SK-N-SH treated with all-trans-retinoic acid at 6 μM for 48 hours (cell line): ENCODE results near the gene PTPRN2.
"Not testable (repeated sequence)": the region's sequence is repeated elsewhere in the genome, so short reads cannot be mapped to it uniquely, and the experiment has no call there.

Source experiments
- ATAC-seq: fragments of 200-7000 bp; cut with Tn5 transposase; 3 replicates; pipeline ENCODE4 v1.9.1; 2020; ENCODE audit warnings: mild to moderate bottlenecking, moderate library complexity
- ARNTL ChIP-seq: fragments of 450-650 bp; formaldehyde crosslinking; IDR thresholded peaks from 2 replicates; pipeline ENCODE4 v1.5.0; 2020; ENCODE audit warnings: low read depth, mild to moderate bottlenecking, moderate library complexity, borderline replicate concordance
- BACH2 ChIP-seq: fragments of 250-450 bp; sonication (Bioruptor Pico); IDR thresholded peaks from 2 replicates; pipeline ENCODE4 v1.9.0; 2021; ENCODE audit warnings: mild to moderate bottlenecking, borderline replicate concordance
- CSDC2 ChIP-seq: fragments of 250-450 bp; sonication (Bioruptor Pico); IDR thresholded peaks from 2 replicates; pipeline ENCODE4 v1.5.0; 2020; ENCODE audit warnings: mild to moderate bottlenecking, moderate library complexity
- ESRRG ChIP-seq: fragments of 250-450 bp; sonication (Bioruptor Pico); IDR thresholded peaks from 2 replicates; pipeline ENCODE4 v1.6.1; 2021; ENCODE audit warnings: mild to moderate bottlenecking
- GLIS3 ChIP-seq: fragments of 250-450 bp; sonication (Bioruptor Pico); IDR thresholded peaks from 2 replicates; pipeline ENCODE4 v1.5.0; 2020; ENCODE audit warnings: mild to moderate bottlenecking, moderate library complexity
- ISL1 ChIP-seq: fragments of 250-450 bp; sonication (Bioruptor Pico); IDR thresholded peaks from 2 replicates; pipeline ENCODE4 v2.1.2; 2022; ENCODE audit warnings: mild to moderate bottlenecking, moderate library complexity
- OSR1 ChIP-seq: fragments of 250-450 bp; sonication (Bioruptor Pico); IDR thresholded peaks from 2 replicates; pipeline ENCODE4 v1.8.0; 2022; ENCODE audit warnings: moderate library complexity, mild to moderate bottlenecking, inconsistent platforms
- PATZ1 ChIP-seq: fragments of 250-450 bp; sonication (Bioruptor Pico); IDR thresholded peaks from 2 replicates; pipeline ENCODE4 v1.8.0; 2020; ENCODE audit warnings: mild to moderate bottlenecking, moderate library complexity, borderline replicate concordance
- RARB ChIP-seq: fragments of 250-450 bp; sonication (Bioruptor Pico); IDR thresholded peaks from 2 replicates; pipeline ENCODE4 v1.8.0; 2021; ENCODE audit warnings: mild to moderate bottlenecking, moderate library complexity
- SNAI2 ChIP-seq: fragments of 250-450 bp; sonication (Bioruptor Pico); IDR thresholded peaks from 2 replicates; pipeline ENCODE4 v1.5.0; 2020; ENCODE audit warnings: mild to moderate bottlenecking, moderate library complexity
- TCF4 ChIP-seq: fragments of 250-450 bp; sonication (Bioruptor Pico); IDR thresholded peaks from 2 replicates; pipeline ENCODE4 v1.8.0; 2021; ENCODE audit warnings: mild to moderate bottlenecking, moderate library complexity, borderline replicate concordance
- TSHZ2 ChIP-seq: fragments of 250-450 bp; sonication (Bioruptor Pico); IDR thresholded peaks from 2 replicates; pipeline ENCODE4 v1.5.0; 2020; ENCODE audit warnings: mild to moderate bottlenecking, moderate library complexity
- ZC3H10 ChIP-seq: fragments of 250-450 bp; sonication (Bioruptor Pico); IDR thresholded peaks from 2 replicates; pipeline ENCODE4 v1.5.1; 2021; ENCODE audit warnings: mild to moderate bottlenecking, moderate library complexity
- ZFP3 ChIP-seq: fragments of 250-450 bp; sonication (Bioruptor Pico); IDR thresholded peaks from 2 replicates; pipeline ENCODE4 v1.5.0; 2020; ENCODE audit warnings: mild to moderate bottlenecking, moderate library complexity
- ZFP30 ChIP-seq: fragments of 450-650 bp; formaldehyde crosslinking; IDR thresholded peaks from 2 replicates; pipeline ENCODE4 v1.5.0; 2022; ENCODE audit warnings: mild to moderate bottlenecking, moderate library complexity
- ZNF70 ChIP-seq: fragments of 450-650 bp; formaldehyde crosslinking; IDR thresholded peaks from 2 replicates; pipeline ENCODE4 v1.5.0; 2020; ENCODE audit warnings: mild to moderate bottlenecking, moderate library complexity
- TF ChIP-seq, protein P1 (sequence below): fragments of 250-450 bp; sonication (Bioruptor Pico); IDR thresholded peaks from 2 replicates; pipeline ENCODE4 v1.5.1; 2021; ENCODE audit warnings: mild to moderate bottlenecking, moderate library complexity
- TF ChIP-seq, protein P2 (sequence below): fragments of 250-450 bp; sonication (Bioruptor Pico); IDR thresholded peaks from 2 replicates; pipeline ENCODE4 v1.5.1; 2020; ENCODE audit warnings: low read depth, mild to moderate bottlenecking, moderate library complexity

PTPRN2 gene

GRCh38 chr7:157937406-157937805, 650.2 kb downstream of the PTPRN2 start (continued):
- TF ChIP-seq, protein P1, sequence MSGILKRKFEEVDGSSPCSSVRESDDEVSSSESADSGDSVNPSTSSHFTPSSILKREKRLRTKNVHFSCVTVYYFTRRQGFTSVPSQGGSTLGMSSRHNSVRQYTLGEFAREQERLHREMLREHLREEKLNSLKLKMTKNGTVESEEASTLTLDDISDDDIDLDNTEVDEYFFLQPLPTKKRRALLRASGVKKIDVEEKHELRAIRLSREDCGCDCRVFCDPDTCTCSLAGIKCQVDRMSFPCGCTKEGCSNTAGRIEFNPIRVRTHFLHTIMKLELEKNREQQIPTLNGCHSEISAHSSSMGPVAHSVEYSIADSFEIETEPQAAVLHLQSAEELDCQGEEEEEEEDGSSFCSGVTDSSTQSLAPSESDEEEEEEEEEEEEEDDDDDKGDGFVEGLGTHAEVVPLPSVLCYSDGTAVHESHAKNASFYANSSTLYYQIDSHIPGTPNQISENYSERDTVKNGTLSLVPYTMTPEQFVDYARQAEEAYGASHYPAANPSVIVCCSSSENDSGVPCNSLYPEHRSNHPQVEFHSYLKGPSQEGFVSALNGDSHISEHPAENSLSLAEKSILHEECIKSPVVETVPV = no peak
- TF ChIP-seq ARNTL (CRISPR knock-in tag) = no peak
- no peak for TF ChIP-seq TCF4
- no peak for TF ChIP-seq ZFP30 (CRISPR knock-in tag)
- no peak for TF ChIP-seq PATZ1 (CRISPR knock-in tag)
- TF ChIP-seq ZNF70 = no peak
- TF ChIP-seq CSDC2 (CRISPR knock-in tag) = no peak
- no peak for TF ChIP-seq ESRRG (CRISPR knock-in tag)
- TF ChIP-seq, all 23 proteins: peak for 0

DNA sequence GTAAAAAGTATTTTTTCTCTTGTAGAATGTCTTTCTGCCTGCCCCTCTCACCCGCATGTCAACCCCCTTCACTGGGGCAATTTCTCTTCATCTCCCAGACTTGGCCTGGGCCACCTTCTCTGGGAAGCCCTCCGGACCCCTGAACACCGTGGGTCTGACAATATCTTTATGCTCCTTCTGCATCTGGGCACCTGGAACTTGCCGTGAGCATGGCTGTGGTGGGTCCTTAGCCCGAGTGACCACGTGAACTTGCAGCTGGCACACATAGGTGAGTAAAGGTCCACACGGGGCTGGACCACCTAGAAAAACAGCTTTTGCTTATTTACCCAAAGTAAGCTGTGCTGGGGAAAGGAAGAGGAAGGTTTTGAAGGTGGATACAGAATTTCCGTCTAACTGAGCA, 650.6 kb downstream of the PTPRN2 start:
- no peak for ATAC-seq
- TF ChIP-seq ARNTL (CRISPR knock-in tag) (no peak), OSR1 (CRISPR knock-in tag) (no peak), ISL1 (CRISPR knock-in tag) (no peak), ZFP3 (CRISPR knock-in tag) (no peak), ZFP30 (CRISPR knock-in tag) (no peak), TSHZ2 (CRISPR knock-in tag) (no peak), SNAI2 (CRISPR knock-in tag) (no peak), GLIS3 (no peak)
- TF ChIP-seq, protein P2, sequence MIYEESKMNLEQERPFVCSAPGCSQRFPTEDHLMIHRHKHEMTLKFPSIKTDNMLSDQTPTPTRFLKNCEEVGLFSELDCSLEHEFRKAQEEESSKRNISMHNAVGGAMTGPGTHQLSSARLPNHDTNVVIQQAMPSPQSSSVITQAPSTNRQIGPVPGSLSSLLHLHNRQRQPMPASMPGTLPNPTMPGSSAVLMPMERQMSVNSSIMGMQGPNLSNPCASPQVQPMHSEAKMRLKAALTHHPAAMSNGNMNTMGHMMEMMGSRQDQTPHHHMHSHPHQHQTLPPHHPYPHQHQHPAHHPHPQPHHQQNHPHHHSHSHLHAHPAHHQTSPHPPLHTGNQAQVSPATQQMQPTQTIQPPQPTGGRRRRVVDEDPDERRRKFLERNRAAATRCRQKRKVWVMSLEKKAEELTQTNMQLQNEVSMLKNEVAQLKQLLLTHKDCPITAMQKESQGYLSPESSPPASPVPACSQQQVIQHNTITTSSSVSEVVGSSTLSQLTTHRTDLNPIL (CRISPR knock-in tag) = no peak

DNA sequence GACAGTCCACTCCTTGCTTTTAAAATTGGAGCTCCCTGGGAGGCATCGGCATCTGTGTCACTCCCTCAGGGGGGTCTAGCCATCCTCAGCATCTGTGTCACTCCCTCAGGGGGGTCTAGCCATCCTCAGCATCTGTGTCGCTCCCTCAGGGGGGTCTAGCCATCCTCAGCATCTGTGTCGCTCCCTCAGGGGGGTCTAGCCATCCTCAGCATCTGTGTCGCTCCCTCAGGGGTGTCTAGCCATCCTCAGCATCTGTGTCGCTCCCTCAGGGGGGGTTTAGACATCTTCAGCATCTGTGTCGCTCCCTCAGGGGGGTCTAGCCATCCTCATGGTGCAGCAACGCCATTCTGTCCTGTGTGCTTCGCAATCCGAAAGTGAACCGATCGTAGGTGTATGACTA, 651.9 kb downstream of the PTPRN2 start:
- ATAC-seq = not testable (repeated sequence)

DNA sequence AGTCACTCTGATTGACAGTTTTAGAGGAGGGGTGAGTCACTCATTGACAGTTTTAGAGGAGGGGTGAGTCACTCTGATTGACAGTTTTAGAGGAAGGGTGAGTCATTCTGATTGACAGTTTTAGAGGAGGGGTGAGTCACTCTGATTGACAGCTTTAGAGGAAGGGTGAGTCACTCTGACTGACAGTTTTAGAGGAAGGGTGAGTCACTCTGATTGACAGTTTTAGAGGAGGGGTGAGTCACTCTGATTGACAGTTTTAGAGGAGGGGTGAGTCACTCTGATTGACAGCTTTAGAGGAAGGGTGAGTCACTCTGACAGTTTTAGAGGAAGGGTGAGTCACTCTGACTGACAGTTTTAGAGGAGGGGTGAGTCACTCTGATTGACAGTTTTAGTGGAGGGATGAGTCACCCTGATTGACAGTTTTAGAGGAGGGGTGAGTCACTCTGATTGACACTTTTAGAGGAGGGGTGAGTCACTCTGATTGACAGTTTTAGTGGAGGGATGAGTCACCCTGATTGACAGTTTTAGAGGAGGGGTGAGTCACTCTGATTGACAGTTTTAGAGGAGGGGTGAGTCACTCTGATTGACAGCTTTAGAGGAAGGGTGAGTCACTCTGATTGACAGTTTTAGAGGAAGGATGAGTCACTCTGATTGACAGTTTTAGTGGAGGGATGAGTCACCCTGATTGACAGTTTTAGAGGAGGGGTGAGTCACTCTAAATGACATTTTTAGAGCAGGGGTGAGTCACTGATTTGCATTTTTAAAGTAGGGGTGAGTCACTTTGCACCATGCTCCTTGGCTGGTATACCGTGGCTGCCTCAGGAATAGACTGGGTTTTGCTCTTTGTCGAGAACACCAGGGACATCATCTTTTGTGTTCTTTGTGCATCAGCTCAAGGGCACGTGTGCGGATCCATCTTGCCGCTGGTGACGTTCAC, 654.1 kb downstream of the PTPRN2 start:
- not testable (repeated sequence) for ATAC-seq

DNA sequence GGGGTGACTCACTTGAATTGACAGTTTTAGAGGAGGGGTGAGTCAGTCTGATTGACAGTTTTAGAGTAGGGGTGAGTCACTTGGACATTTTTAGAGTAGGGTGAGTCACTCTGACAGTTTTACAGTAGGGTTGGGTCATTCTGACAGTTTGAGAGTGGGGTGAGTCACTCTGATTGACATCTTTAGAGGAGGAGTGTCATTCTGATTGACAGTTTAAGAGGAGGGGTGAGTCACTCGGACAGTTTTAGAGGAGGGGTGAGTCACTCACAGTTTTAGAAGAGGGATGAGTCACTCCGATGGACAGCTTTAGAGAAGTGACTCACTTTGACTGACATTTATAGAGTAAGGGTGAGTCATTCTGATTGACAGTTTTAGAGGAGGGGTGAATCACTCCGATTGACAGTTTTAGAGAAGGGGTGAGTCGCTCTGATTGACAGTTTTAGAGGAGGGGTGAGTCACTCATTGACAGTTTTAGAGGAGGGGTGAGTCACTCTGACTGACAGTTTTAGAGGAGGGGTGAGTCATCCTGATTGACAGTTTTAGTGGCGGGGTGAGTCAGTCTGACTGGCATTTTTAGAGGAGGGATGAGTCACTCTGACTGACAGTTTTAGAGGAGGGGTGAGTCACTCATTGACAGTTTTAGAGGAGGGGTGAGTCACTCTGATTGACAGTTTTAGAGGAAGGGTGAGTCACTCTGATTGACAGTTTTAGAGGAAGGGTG, 655.0 kb downstream of the PTPRN2 start:
- no peak for ATAC-seq
- no peak for TF ChIP-seq ZC3H10
- no peak for TF ChIP-seq ZFP30 (CRISPR knock-in tag)
- no peak for TF ChIP-seq ARNTL (CRISPR knock-in tag)
- no peak for TF ChIP-seq BACH2
- TF ChIP-seq TSHZ2 (CRISPR knock-in tag) = no peak
- no peak for TF ChIP-seq TCF4
- no peak for TF ChIP-seq RARB (CRISPR knock-in tag)
- no peak for TF ChIP-seq ESRRG (CRISPR knock-in tag)
- TF ChIP-seq PATZ1 (CRISPR knock-in tag) = no peak
- TF ChIP-seq GLIS3 = no peak
- TF ChIP-seq ZFP3 (CRISPR knock-in tag) = no peak
